K562 (cell line): Measurements from ENCODE around the gene LY6G6C. TPM values are rescaled to one million over a fixed set of nuclear protein-coding genes. Genes with fewer than 3 reads are reported as not detected.

Experiments used
- CHAMP1 ChIP-seq: fragments of 450-650 bp; IDR thresholded peaks from 2 replicates; pipeline ENCODE4 v1.6.1; 2016; ENCODE audit warnings: mild to moderate bottlenecking
- CTCF ChIP-seq, 3 experiments: IDR thresholded peaks in 2 of 3; conservative IDR thresholded peaks in 1 of 3; 2 replicates each; pipeline ENCODE4 v1.5.1; 2011 to 2012; ENCODE audit warnings: low read length in 3 of 3, mild to moderate bottlenecking in 3 of 3, control low read depth in 2 of 3, improper control_type of control experiment in 1 of 3, inconsistent platforms in 1 of 3, low read depth in 1 of 3, mixed read lengths in 1 of 3, moderate library complexity in 1 of 3; ENCODE audit not compliant: insufficient read depth in 2 of 3
- EZH2 ChIP-seq: IDR thresholded peaks from 2 replicates; pipeline ENCODE4 v1.6.1; 2012; ENCODE audit warnings: low read depth, mild to moderate bottlenecking, inconsistent platforms, low read length, borderline replicate concordance
- HMG20A ChIP-seq: fragments of 450-650 bp; formaldehyde crosslinking; conservative IDR thresholded peaks from 2 replicates; pipeline ENCODE4 v1.4.0; 2020; ENCODE audit warnings: mild to moderate bottlenecking, mixed read lengths
- KAT2B ChIP-seq: IDR thresholded peaks from one replicate; pipeline ENCODE4 v1.6.1; 2012; ENCODE audit warnings: low read depth, mild to moderate bottlenecking, control low read depth, inconsistent platforms, low read length, moderate library complexity
- NFIX ChIP-seq: fragments of 250-450 bp; sonication (Bioruptor Pico); IDR thresholded peaks from 2 replicates; pipeline ENCODE4 v1.4.0; 2020; ENCODE audit warnings: low read depth, mild to moderate bottlenecking, moderate library complexity
- NRF1 ChIP-seq, 2 experiments: fragments of 450-650 bp; IDR thresholded peaks in 1 of 2; conservative IDR thresholded peaks in 1 of 2; 2 replicates each; pipeline ENCODE4 v1.6.1; 2014; ENCODE audit warnings: mild to moderate bottlenecking in 2 of 2
- PCBP2 ChIP-seq: fragments of 200-400 bp; formaldehyde crosslinking; IDR thresholded peaks from 2 replicates; pipeline ENCODE4 v1.6.1; 2018; ENCODE audit warnings: low read length, low read depth, mild to moderate bottlenecking, moderate library complexity; ENCODE audit not compliant: poor library complexity, severe bottlenecking
- RAD21 ChIP-seq, 2 experiments: fragments of 250-450 bp in 1 of 2; fragments of 450-650 bp in 1 of 2; sonication (Bioruptor Pico) in 1 of 2; formaldehyde crosslinking in 1 of 2; IDR thresholded peaks in 1 of 2; conservative IDR thresholded peaks in 1 of 2; 2 replicates each; pipeline versions ENCODE4 v1.4.0 to v1.8.0; 2020 to 2022; ENCODE audit warnings: mild to moderate bottlenecking in 2 of 2, moderate library complexity in 1 of 2
- RBFOX2 ChIP-seq: fragments of 200-400 bp; formaldehyde crosslinking; IDR thresholded peaks from 2 replicates; pipeline ENCODE4 v1.6.1; 2017; ENCODE audit warnings: low read depth, mild to moderate bottlenecking, low read length, moderate library complexity
- REST ChIP-seq, 2 experiments: fragments of 450-650 bp; formaldehyde crosslinking in 1 of 2; IDR thresholded peaks; 2 replicates each; pipeline versions ENCODE4 v1.4.0 to v1.6.1; 2014 to 2020; ENCODE audit warnings: mild to moderate bottlenecking in 2 of 2, borderline replicate concordance in 1 of 2, low read depth in 1 of 2
- SIX5 ChIP-seq, 2 experiments: IDR thresholded peaks; 2 replicates each; pipeline ENCODE4 v1.6.1; 2011; ENCODE audit warnings: low read length in 2 of 2, borderline replicate concordance in 1 of 2, low read depth in 1 of 2, mild to moderate bottlenecking in 1 of 2, moderate library complexity in 1 of 2; ENCODE audit not compliant: insufficient read depth in 1 of 2
- polyA plus RNA-seq, 8 experiments: library from polyadenylated mRNA; depleted of rRNA in 4 of 8; stranded (reverse) in 5 of 8; unstranded in 3 of 8; fragments of >200 nt; fragmentation: Nextera tagmentation in 2 of 8; fragmentation: Illumina TruSeq in 1 of 8; extraction: Ambion mirVana in 2 of 8; extraction: Trizol in 1 of 8; gene quantifications; 2 replicates each; pipeline versions ENCODE4 v1.2.1 to v1.2.3, GENCODE V29; 2011 to 2014; ENCODE audit warnings: inconsistent platforms in 1 of 8, missing spikeins in 1 of 8
- total RNA-seq, 7 experiments: library from RNA; depleted of rRNA in 6 of 7; stranded (reverse); fragments of >200 nt in 6 of 7; fragmentation: Illumina TruSeq in 2 of 7; extraction: Trizol in 2 of 7; gene quantifications; 2 replicates each; pipeline versions ENCODE4 v1.2.1 to v1.2.3, GENCODE V29; 2011 to 2021; ENCODE audit warnings: low replicate concordance in 1 of 7
- TF ChIP-seq, protein P1 (sequence below): sonication (generic); formaldehyde crosslinking; IDR thresholded peaks from 2 replicates; pipeline ENCODE4 v1.9.0; 2022; ENCODE audit warnings: mild to moderate bottlenecking, missing genetic modification reagents

LY6G6C gene
- total and polyA plus RNA-seq, 9 of the 15 experiments (the other 6 are each of a cell fraction or from before 2014, with no cell fraction given), result 0.06 to 0.20 TPM; not detected in 7

DNA sequence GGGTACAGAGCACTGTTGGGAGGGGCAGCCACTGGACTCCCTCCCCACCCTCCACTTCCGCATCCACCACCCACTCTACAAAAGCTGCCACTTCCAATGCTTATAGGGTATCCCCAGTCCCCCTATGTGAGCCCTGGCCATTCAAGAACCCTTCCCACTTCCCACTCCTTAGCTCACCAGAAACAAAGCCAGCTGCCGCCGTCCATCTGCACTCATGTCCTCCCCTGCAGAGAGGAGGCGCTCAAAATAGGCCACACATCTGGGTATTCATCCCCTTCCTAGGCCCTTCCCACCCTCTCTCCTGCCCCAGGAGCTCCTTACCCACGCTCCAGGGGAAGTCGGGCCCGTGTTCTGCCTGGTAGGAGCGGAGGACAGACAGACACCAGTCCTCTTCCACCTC lies 34.2 kb downstream of the LY6G6C start (continued):
- TF ChIP-seq, protein P1, sequence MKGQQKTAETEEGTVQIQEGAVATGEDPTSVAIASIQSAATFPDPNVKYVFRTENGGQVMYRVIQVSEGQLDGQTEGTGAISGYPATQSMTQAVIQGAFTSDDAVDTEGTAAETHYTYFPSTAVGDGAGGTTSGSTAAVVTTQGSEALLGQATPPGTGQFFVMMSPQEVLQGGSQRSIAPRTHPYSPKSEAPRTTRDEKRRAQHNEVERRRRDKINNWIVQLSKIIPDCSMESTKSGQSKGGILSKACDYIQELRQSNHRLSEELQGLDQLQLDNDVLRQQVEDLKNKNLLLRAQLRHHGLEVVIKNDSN (CRISPR knock-in tag), result no peak
- TF ChIP-seq EZH2, result no peak
- TF ChIP-seq REST (IDR thresholded peaks at IDR 0.05; ENCODE audit: borderline replicate concordance), result no peak
- 0 out of 2 replicates have a peak, but pooled peaks have one; percentile 30 for TF ChIP-seq REST (CRISPR knock-in tag; IDR thresholded peaks at IDR 0.05; ENCODE audit: low read depth)
- no peak for TF ChIP-seq PCBP2
- no peak for TF ChIP-seq CHAMP1
- peak in 2 of 3 experiments; percentile 20 to 23; a peak in 2 of 6 replicates for TF ChIP-seq CTCF (IDR thresholded peaks at IDR 0.05 in 2 of 3, conservative IDR thresholded peaks at IDR 0.05 in 1 of 3; ENCODE audit: insufficient read depth in 2 of 3, low read depth in 1 of 3, low read length in 3 of 3)
- no peak for TF ChIP-seq NRF1 (conservative IDR thresholded peaks at IDR 0.05 in 1 of 2, IDR thresholded peaks at IDR 0.05 in 1 of 2)
- no peak for TF ChIP-seq HMG20A (CRISPR knock-in tag)
- TF ChIP-seq KAT2B, result no peak
- peak; percentile 34; the same call in 1 of the 2 replicates for TF ChIP-seq RBFOX2
- no peak for TF ChIP-seq NFIX
- TF ChIP-seq RAD21 (CRISPR knock-in tag; conservative IDR thresholded peaks at IDR 0.05 in 1 of 2, IDR thresholded peaks at IDR 0.05 in 1 of 2), result no peak
- TF ChIP-seq SIX5 (IDR thresholded peaks at IDR 0.05; ENCODE audit: borderline replicate concordance in 1 of 2, insufficient read depth in 1 of 2, low read depth in 1 of 2, low read length in 2 of 2), result no peak
